ENCODE data around the gene CIRBP.

Gene CIRBP

GRCh38 chr19:1284293-1284978 lies 15.3 kb downstream of the CIRBP start:
- no peak for DNase-seq
- TF ChIP-seq GATA1 (IDR thresholded peaks at IDR 0.05; ENCODE audit: low read depth, low read length) (no peak), POLR2A (IDR thresholded peaks at IDR 0.05; ENCODE audit: low read length) (no peak)

GRCh38 chr19:1284979-1285736 lies 16.0 kb downstream of the CIRBP start:
- no peak for TF ChIP-seq GATA1 (IDR thresholded peaks at IDR 0.05; ENCODE audit: low read depth, low read length)
- no peak for TF ChIP-seq POLR2A (IDR thresholded peaks at IDR 0.05; ENCODE audit: low read length)
- DNase-seq: no peak

DNA sequence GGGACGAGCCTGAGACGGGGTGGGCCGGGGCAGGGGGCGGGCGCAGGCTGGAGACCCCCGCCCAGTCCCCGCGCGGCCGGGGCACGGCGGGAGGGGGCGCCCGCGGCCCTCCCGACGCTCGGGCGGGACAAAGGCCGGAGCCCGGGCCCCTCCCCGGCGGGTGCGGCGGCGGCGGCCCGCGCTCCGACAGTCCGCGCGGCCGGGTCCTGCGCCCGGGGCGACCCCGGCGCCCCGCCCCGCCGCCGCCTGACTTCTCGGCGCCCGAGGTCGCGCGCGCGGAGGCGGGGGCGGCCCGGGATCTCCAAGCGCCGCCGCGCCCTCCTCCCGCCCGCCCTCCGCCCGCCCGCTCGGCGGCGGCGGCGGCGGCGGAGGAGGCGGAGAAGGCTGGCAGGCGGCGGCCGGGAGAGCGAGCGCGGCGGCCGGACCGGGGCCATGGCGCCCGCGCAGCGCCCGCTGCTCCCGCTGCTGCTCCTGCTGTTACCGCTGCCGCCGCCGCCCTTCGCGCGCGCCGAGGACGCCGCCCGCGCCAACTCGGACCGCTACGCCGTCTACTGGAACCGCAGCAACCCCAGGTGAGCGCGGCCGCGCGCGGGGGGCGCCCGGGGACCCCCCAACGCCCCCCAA lies 16.7 kb downstream of the CIRBP start, which contains the start of gene EFNA2:
TSS of gene EFNA2 (plus strand) at position 137 of the 624 bp plus-strand sequence. CDS start at position 433, 296 bp downstream.
- TF ChIP-seq POLR2A (IDR thresholded peaks at IDR 0.05; ENCODE audit: low read length) (no peak), GATA1 (IDR thresholded peaks at IDR 0.05; ENCODE audit: low read depth, low read length) (no peak)
- no peak for DNase-seq

DNA sequence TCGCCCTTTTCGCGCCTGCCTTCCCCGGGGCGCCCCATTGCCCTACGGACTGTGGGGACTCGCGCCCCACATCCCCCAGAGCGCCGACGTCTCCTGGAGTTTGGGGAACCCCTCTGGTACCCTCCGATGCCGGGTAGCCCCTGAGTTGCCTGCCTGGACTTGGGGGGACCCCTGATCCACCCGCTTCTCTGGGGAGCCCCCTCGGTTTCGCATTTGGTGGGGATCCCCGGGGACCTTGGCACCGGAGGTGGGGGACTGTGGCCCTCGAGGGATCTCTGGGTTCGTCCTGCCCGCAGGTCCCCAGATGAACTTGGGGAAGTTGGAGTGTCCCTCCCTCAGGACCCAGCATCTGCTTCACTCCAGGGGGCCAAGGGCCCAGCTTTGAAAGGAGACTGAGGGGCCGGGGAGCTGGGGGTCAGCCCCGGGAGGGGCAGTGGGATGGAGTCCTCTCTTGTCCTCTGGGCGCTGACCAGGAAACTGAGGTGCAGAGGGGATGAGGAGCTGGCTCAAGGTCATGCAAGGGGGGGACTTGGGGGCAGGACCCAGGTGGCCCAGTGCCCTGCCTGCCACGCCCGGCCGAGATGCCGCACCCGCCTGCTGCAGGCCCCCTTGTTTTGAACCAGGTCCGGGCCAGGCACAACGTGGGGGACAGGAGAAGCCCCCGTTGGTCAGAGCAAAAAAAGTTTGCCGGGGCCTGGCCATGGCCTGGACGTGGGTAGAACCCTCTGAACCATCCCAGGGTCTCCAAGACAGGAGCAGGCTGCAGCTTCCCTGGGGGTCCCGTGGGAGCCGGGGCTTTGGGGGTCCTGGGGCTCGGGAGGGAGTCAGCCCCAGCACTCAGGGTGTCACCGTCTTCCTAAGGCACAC lies 17.6 kb downstream of the CIRBP start:
- TF ChIP-seq POLR2A (IDR thresholded peaks at IDR 0.05; ENCODE audit: low read length) (no peak), GATA1 (IDR thresholded peaks at IDR 0.05; ENCODE audit: low read depth, low read length) (no peak)

GRCh38 chr19:1287354-1288225 lies 18.5 kb downstream of the CIRBP start:
- no peak for DNase-seq
- TF ChIP-seq POLR2A (IDR thresholded peaks at IDR 0.05; ENCODE audit: low read length) (no peak), GATA1 (IDR thresholded peaks at IDR 0.05; ENCODE audit: low read depth, low read length) (no peak)

More for the DNA sequence above, 17.6 kb downstream of the CIRBP start:
- DNase-seq: no peak

- no peak for TF ChIP-seq POLR2A (IDR thresholded peaks at IDR 0.05; ENCODE audit: low read length)
- no peak for TF ChIP-seq GATA1 (IDR thresholded peaks at IDR 0.05; ENCODE audit: low read depth, low read length)
- no peak for DNase-seq
Observed at GRCh38 chr19:1288226-1288612, 19.1 kb downstream of the CIRBP start.

GRCh38 chr19:1288833-1289685 lies 19.9 kb downstream of the CIRBP start:
- TF ChIP-seq POLR2A (IDR thresholded peaks at IDR 0.05; ENCODE audit: low read length): no peak
- TF ChIP-seq GATA1 (IDR thresholded peaks at IDR 0.05; ENCODE audit: low read depth, low read length): no peak
- no peak for DNase-seq

- no peak for DNase-seq
- TF ChIP-seq POLR2A (IDR thresholded peaks at IDR 0.05; ENCODE audit: low read length) (no peak), GATA1 (IDR thresholded peaks at IDR 0.05; ENCODE audit: low read depth, low read length) (no peak)
Observed at GRCh38 chr19:1289686-1290025, 20.5 kb downstream of the CIRBP start.

DNA sequence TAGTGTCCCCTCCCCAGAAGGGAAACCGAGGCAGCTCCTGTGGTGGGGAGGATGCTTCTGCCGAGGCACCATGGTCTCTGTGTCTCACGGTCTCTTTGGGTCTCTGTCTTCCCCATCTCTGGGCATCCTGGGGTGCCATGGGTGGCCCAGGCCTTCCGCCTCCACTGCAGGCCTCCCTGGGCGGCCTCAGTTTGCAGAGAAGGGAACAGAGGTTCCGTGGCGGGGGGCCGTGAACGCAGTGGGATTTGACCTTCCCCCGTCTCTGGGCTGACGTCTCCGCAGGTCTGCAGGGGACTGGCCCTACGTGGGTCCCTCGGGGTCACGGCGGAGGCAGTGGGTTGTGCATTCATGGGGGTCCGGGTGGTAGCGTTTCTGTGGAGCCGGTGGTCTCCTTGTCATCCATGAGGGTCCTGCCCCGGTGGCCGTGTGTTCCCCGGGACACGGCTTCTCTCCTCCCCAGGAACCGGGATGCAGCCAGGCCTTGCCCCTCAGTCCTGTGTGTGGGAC lies 21.1 kb downstream of the CIRBP start:
- no peak for DNase-seq
- TF ChIP-seq POLR2A (IDR thresholded peaks at IDR 0.05; ENCODE audit: low read length) (no peak), GATA1 (IDR thresholded peaks at IDR 0.05; ENCODE audit: low read depth, low read length) (no peak)

GRCh38 chr19:1290703-1291651 lies 21.8 kb downstream of the CIRBP start:
- TF ChIP-seq POLR2A (IDR thresholded peaks at IDR 0.05; ENCODE audit: low read length) (no peak), GATA1 (IDR thresholded peaks at IDR 0.05; ENCODE audit: low read depth, low read length) (no peak)

More at GRCh38 chr19:1290703-1291651, 21.8 kb downstream of the CIRBP start:
- no peak for DNase-seq
